Keratinocyte (primary cell): ENCODE results near the gene CRYBB1. TPM values are rescaled to one million over a fixed set of nuclear protein-coding genes. Genes with fewer than 3 reads are reported as not detected.

ENCODE experiments used
- DNase-seq: peaks from one replicate; pipeline ENCODE4 v3.0.0-alpha.2; 2011; ENCODE audit warnings: low read depth, missing footprints, low spot score
- FAIRE-seq: peaks from 2 replicates; lab custom pipeline; 2011; peaks lifted over from hg19 to GRCh38; lab: Jason Lieb, UNC
- H2AFZ ChIP-seq: 2 replicates; pipeline ENCODE4 v1.6.0; 2012; ENCODE audit warnings: low read length, control low read depth, inconsistent platforms; ENCODE audit not compliant: control insufficient read depth
- H3K27ac ChIP-seq: 2 replicates; pipeline ENCODE4 v1.5.1; 2011; ENCODE audit warnings: low read length; ENCODE audit not compliant: control insufficient read depth, insufficient read depth
- H3K27me3 ChIP-seq: 3 replicates; pipeline ENCODE4 v1.6.0; 2011; ENCODE audit warnings: low read length; ENCODE audit not compliant: control insufficient read depth, insufficient read depth; ENCODE audit errors: extremely low read depth
- H3K36me3 ChIP-seq, 2 experiments: 2 replicates in 1 of 2; 3 replicates in 1 of 2; pipeline ENCODE4 v1.5.1; 2011; ENCODE audit warnings: low read length in 2 of 2, mild to moderate bottlenecking in 1 of 2; ENCODE audit not compliant: control insufficient read depth in 2 of 2, insufficient read depth in 2 of 2; ENCODE audit errors: extremely low read depth in 1 of 2
- H3K4me1 ChIP-seq: 3 replicates; pipeline ENCODE4 v1.5.1; 2011; ENCODE audit warnings: low read length; ENCODE audit not compliant: control insufficient read depth, insufficient read depth; ENCODE audit errors: extremely low read depth
- H3K4me2 ChIP-seq: 3 replicates; pipeline ENCODE4 v1.6.0; 2011; ENCODE audit warnings: low read depth, low read length; ENCODE audit not compliant: control insufficient read depth, insufficient read depth; ENCODE audit errors: extremely low read depth
- H3K4me3 ChIP-seq, 3 experiments: fragments of 200-600 bp in 1 of 3; sonication (generic) in 1 of 3; 2 replicates in 2 of 3; 3 replicates in 1 of 3; pipeline ENCODE4 v1.5.1; 2011 to 2016; ENCODE audit warnings: low read length in 3 of 3, mild to moderate bottlenecking in 3 of 3, control low read depth in 2 of 3, inconsistent platforms in 1 of 3, low read depth in 1 of 3, mixed read lengths in 1 of 3, mixed run types in 1 of 3, moderate library complexity in 1 of 3; ENCODE audit not compliant: control insufficient read depth in 2 of 3, insufficient read depth in 2 of 3; ENCODE audit errors: extremely low read depth in 1 of 3
- H3K79me2 ChIP-seq: 2 replicates; pipeline ENCODE4 v1.6.0; 2012; ENCODE audit warnings: low read length; ENCODE audit not compliant: control insufficient read depth, insufficient read depth
- H3K9ac ChIP-seq: 3 replicates; pipeline ENCODE4 v1.6.0; 2011; ENCODE audit warnings: low read length; ENCODE audit not compliant: control insufficient read depth, insufficient read depth; ENCODE audit errors: extremely low read depth
- H3K9me1 ChIP-seq: 3 replicates; pipeline ENCODE4 v1.6.0; 2011; ENCODE audit warnings: low read length; ENCODE audit not compliant: control insufficient read depth, insufficient read depth; ENCODE audit errors: extremely low read depth
- H3K9me3 ChIP-seq: 2 replicates; pipeline ENCODE4 v1.5.1; 2012; ENCODE audit warnings: low read depth, low read length; ENCODE audit not compliant: control insufficient read depth
- H4K20me1 ChIP-seq: 3 replicates; pipeline ENCODE4 v1.6.0; 2011; ENCODE audit warnings: low read length; ENCODE audit not compliant: control insufficient read depth, insufficient read depth; ENCODE audit errors: extremely low read depth
- EZH2 ChIP-seq: IDR thresholded peaks from one replicate; pipeline ENCODE4 v1.6.1; 2012; ENCODE audit warnings: inconsistent platforms, mild to moderate bottlenecking, low read length, moderate library complexity
- dilution Hi-C: fragments of 300-500 bp; cut with MboI; formaldehyde crosslinking; loops from one replicate; pipeline ENCODE4 v1.7.0; 2020; ENCODE audit warnings: low sequenced_read_pairs; ENCODE audit not compliant: extremely low pct_ligation_motif_present
- polyA plus RNA-seq, 5 experiments: library from polyadenylated mRNA; depleted of rRNA in 3 of 5; stranded (reverse) in 3 of 5; stranded (forward) in 1 of 5; unstranded in 1 of 5; fragments of >200 nt; gene quantifications; 1 replicate in 1 of 5; 2 replicates in 3 of 5; 3 replicates in 1 of 5; pipeline versions ENCODE4 v1.2.1 to v1.2.3, GENCODE V29; 2011 to 2012; ENCODE audit warnings: missing spikeins in 2 of 5, low read depth in 1 of 5, low replicate concordance in 1 of 5
- TF ChIP-seq, protein P1 (sequence below), 3 experiments: IDR thresholded peaks in 1 of 3; conservative IDR thresholded peaks in 1 of 3; optimal IDR thresholded peaks in 1 of 3; 2 replicates in 2 of 3; 3 replicates in 1 of 3; pipeline versions ENCODE3 to v1.5.1; 2011; ENCODE audit warnings: low read length in 3 of 3, mild to moderate bottlenecking in 3 of 3, moderate library complexity in 2 of 3, control low read depth in 1 of 3, inconsistent platforms in 1 of 3; ENCODE audit not compliant: insufficient read depth in 2 of 3; ENCODE audit errors: extremely low read depth in 1 of 3

Gene CRYBB1
- polyA plus RNA-seq, 1 donor (not counting 4 experiments of a cell fraction or from before 2014, with no cell fraction given), result not detected

GRCh38 chr22:26612652-26613051, 5.2 kb downstream of the CRYBB1 start:
- Histone ChIP-seq H3K4me3 (no peak overlapping the region), H3K9me1 (no peaks in the 10 kb centered on the region), H3K79me2 (no peaks in the 10 kb centered on the region), H3K27me3 (peaks cover 11% of the 10 kb centered on the region), H3K4me2 (no peak overlapping the region), H3K36me3 (no peaks in the 10 kb centered on the region), H3K27ac (no peak overlapping the region), H4K20me1 (no peaks in the 10 kb centered on the region), H2AFZ (no peak overlapping the region), H3K9me3 (no peaks in the 10 kb centered on the region), H3K4me1 (no peaks in the 10 kb centered on the region), H3K9ac (no peak overlapping the region)
- no peak for FAIRE-seq
- TF ChIP-seq EZH2, result no peak
- TF ChIP-seq, protein P1, sequence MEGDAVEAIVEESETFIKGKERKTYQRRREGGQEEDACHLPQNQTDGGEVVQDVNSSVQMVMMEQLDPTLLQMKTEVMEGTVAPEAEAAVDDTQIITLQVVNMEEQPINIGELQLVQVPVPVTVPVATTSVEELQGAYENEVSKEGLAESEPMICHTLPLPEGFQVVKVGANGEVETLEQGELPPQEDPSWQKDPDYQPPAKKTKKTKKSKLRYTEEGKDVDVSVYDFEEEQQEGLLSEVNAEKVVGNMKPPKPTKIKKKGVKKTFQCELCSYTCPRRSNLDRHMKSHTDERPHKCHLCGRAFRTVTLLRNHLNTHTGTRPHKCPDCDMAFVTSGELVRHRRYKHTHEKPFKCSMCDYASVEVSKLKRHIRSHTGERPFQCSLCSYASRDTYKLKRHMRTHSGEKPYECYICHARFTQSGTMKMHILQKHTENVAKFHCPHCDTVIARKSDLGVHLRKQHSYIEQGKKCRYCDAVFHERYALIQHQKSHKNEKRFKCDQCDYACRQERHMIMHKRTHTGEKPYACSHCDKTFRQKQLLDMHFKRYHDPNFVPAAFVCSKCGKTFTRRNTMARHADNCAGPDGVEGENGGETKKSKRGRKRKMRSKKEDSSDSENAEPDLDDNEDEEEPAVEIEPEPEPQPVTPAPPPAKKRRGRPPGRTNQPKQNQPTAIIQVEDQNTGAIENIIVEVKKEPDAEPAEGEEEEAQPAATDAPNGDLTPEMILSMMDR (optimal IDR thresholded peaks at IDR 0.05 in 1 of 3, IDR thresholded peaks at IDR 0.05 in 1 of 3, conservative IDR thresholded peaks at IDR 0.05 in 1 of 3; ENCODE audit: extremely low read depth in 1 of 3, insufficient read depth in 2 of 3, low read length in 3 of 3), result no peak
- dilution Hi-C loops, result no loop called here
- no peak for DNase-seq

- dilution Hi-C loops, result no loop called here
- Histone ChIP-seq H3K79me2 (no peaks in the 10 kb centered on the region), H3K4me2 (no peak overlapping the region), H2AFZ (no peak overlapping the region), H3K9ac (no peak overlapping the region), H3K27ac (no peak overlapping the region), H3K4me1 (no peaks in the 10 kb centered on the region), H4K20me1 (no peaks in the 10 kb centered on the region), H3K9me3 (no peaks in the 10 kb centered on the region), H3K27me3 (peaks cover 11% of the 10 kb centered on the region), H3K4me3 (no peak overlapping the region), H3K9me1 (no peaks in the 10 kb centered on the region), H3K36me3 (no peaks in the 10 kb centered on the region)
- TF ChIP-seq EZH2, result no peak
- TF ChIP-seq, protein P1 (optimal IDR thresholded peaks at IDR 0.05 in 1 of 3, IDR thresholded peaks at IDR 0.05 in 1 of 3, conservative IDR thresholded peaks at IDR 0.05 in 1 of 3; ENCODE audit: extremely low read depth in 1 of 3, insufficient read depth in 2 of 3, low read length in 3 of 3), result no peak
- no peak for FAIRE-seq
- DNase-seq, result peak; percentile 42
These were observed 6.8 kb downstream of the CRYBB1 start for GRCh38 chr22:26610996-26611395.
